ENCODE results near the gene ZNF385D.

Gene ZNF385D, protein sequence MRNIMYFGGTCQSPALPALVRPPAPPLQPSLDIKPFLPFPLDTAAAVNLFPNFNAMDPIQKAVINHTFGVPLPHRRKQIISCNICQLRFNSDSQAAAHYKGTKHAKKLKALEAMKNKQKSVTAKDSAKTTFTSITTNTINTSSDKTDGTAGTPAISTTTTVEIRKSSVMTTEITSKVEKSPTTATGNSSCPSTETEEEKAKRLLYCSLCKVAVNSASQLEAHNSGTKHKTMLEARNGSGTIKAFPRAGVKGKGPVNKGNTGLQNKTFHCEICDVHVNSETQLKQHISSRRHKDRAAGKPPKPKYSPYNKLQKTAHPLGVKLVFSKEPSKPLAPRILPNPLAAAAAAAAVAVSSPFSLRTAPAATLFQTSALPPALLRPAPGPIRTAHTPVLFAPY

DNA sequence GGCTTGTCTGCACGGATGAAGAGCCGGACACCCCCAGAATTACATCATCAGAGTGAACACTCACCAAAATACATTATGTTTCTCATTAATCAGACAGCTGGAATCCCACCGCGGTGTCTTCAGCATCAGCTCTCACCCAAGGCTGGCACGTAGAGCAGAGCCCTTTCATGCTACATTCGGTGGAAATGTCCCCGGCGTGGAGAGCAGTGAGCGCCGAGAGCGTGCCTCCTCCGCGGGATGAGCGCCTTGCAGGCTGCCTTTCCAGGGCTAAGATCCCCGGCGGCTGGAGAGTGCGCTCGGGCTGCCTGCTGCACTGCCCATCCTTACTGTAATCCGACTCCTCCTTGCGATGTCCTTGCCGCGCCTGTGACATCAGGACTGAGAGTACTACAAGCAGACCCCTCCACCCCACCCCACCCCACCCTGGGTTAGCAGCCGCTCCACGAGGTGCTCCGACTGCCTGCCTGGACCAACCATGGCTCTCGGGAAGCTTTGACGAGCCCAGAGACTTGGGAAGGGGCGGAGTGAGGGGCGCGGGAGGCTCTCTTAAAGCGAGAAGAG, at the start of gene ZNF385D:
ZNF385D (minus strand) TSS at position 380 of the 561 bp plus-strand sequence; CDS start at position 86, 294 bp downstream.
- no peak for DNase-seq

DNA sequence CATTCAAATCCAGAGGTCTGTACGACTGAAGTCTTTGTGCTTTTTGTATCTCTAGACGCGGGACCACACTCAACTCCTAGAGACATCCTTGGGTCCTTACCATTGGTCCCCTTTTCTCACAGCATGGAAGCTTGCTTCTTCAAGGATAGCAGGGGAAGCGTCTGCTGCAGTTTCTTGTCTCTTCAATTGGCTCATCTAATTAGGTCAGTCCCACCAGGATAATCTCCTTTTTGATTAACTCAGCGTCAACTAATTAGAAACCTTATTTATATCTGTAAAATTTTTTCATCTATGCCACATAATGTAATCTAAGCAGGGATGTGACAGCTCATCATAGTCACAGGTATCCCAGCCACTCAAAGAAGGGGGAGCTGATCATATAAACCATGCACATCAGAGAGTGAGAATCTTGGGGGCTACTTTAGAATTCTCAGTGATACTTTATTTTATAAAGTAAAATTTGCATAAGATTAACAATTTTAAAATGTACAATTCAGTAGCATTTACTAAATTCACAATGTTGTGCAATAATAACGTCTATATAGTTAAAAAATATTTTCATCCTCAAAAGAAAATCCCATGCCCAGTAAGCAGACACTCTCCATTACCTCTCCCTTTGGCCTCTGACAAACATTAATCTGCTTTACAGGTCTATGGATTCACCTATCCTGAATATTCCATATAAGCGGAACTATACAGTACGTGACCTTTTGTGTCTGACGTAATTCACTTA, 47.5 kb upstream of the ZNF385D start:
- DNase-seq = no peak

DNA sequence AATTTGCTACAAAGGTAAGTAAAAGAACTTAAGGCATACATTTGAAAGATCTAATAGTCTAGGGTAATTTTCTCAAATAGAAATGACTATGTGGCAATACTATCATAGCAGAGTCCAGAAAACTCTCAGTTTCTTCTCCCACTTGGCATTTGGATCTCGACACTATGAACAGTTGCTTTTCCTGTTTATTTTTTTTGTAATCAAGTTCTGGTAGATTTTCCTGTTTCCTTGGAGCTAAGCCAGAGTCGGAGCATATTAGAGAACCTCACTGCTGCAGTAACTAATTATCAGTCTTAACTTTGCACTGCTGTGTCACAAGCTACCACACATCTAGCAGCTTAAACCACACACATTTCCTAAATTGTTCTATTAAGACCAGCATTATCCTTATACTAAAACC, 44.9 kb upstream of the ZNF385D start:
- DNase-seq = no peak

DNA sequence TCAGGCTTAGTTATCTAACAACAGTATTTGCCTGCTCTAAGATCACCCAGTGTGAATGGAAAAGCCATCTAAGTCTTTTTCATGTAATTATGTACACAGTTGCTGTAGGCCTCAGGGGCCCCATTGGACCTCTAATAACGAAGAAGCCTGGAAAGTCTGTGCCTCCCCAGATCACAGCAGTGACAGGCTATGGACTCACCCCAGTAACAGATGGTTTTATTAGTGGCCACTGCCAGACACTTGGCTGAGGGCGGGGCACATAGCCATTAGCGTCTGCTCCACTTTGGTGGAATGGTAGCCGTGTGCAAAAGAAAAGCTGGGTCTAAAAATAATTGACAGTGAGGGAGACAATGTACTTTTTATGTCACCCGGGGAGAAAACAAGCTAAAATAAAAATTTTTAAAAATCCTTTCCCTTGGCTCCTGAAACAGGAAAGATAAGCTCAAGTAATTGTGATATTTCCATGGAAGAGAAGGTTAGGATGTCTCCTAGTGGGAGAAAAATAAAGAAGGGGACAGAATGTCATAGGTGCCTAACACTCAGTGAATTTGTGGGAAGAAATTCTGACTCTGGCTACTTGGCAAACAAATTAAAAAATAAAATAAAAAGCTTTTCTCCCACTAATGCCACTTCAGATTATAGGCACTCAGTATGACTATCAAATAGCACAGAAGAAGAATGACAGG, 44.3 kb upstream of the ZNF385D start:
- no peak for DNase-seq

DNA sequence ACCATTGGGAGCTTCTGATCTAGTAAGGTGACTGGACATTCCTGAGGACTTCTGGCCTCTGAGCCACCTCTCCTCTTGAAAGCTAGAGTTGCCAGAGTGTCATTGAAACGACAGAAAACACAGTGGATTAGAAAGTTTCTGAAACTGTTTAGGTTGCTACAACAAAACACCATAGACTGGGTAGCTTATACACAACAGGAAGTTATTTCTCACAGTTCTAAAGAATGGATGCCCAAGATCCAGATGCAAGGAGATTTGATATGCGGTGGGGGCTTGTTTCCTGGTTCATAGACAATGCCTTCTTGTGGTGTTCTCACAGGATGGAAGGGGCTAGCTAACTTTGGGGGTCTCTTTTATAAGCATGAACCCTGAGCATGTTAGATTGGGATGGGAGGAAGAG, 43.3 kb upstream of the ZNF385D start:
- no peak for DNase-seq

DNA sequence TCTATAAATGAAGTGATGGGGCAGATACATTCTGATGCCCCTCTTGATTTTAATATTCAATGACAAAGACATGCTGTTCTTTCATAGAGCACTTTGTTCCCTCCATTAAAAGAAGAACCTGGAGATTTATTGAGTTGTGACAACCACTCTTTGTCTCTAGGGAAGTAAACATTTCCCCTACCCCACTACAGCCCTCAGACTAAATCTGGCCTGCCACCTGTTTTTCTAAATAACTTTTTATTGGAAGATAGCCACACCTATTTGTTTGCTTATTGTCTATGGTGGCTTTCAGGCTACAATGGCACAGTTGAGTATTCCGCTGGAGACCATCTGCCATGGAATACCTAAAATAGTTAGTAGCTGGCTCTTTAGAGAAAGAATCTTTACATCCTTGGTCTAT, 41.2 kb upstream of the ZNF385D start:
- DNase-seq = no peak

DNA sequence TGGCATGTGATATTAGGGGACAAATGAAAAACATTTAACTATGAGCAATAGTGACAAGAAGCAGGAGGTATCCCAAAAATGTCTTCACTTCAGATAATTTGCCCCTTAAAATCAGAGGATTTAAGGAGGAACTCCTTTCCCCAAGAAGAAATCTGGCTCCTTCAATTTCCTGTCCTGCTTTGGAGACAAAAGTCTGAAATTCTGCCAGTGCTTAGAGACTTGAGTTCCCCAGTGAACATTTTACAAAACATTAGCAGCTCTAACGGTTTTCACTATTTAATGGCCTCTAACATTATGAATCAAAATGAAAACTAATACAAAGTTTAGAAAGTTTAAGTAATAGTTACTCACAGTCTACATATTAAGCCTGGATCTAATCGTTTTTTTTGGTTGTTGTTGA, 40.3 kb upstream of the ZNF385D start:
- no peak for DNase-seq

DNA sequence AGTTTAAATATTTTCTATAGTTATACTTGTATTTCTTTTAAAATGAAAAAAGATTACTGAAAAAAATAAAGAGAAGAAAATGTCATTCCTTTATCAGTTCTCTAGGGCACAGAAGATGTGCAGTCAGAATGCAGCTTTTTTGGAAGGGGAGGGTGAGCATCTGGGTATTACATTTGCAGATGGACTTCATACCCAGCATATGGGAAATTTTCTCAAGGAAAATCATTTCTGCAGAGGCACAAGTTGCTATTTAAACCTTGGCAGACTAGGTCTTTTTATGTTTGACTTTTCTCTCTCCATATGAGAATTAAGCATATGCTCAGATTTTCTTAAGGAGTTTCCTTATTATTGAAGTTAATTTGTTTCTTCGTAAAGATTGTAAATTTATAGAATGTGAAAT, 39.5 kb upstream of the ZNF385D start:
- DNase-seq = no peak

DNA sequence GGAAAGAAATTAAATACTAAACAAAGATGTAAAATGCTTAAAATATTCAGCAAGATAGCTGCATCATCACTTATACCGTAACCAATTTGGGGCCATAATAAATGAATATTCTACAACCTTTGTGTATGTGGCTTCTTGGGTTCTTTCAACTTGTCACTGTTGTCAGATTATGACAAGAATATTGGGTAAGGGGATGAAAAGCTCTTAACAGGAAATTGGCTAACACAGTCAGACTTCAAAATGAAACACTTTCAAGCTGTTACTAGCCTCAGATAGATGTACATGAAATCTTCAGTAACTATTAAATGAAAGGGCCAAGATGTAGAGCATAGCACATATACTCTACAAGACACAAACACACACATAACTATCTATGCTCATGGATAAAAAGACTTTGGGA, 38.7 kb upstream of the ZNF385D start:
- DNase-seq = no peak

DNA sequence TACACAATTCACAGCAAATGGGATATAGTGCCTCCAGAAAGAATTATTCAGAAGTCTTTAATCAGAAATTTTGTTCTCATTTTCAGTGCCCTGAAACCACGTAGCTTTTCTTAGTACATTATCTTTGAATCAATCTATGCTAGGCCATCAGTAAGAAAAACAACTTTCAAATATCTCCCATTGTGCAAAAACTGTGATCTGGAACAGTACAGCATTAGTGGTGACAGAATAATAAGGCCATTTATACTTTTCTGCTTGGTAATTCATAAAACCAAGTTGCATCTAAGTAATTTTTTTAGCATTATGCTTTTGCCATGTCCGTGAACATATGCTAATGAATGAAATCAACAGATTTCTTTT, 35.4 kb upstream of the ZNF385D start:
- no peak for DNase-seq

DNA sequence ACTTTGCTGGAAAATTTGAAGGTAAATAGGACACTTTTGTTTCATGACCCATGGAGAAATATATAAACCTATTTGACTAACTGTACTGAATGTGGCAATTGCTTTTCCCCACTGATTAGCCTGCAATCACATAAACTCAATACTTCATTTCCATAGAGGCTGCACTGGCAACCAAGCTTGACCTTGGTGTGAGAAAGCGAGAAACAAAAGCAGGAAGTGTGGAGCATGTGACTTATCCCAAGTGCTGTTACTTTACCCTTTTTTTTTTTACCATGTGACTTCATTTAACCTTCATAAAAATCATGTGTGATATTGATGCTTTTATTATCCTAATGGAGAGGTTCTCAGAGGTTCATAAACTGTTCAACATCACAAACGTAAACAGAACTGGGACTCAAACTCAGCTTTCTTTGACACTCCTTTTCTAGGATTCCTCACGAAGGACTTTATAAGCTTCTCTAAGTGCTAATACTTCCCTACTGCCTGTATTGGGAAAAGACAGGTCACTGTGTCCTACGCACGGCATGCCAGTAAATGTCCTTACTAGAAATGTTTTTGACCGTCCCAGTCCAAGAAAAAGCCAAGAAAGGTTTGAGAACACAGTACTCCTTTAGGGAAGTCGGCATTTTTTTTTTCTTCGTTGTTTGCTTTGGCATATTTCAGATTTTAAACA, 34.9 kb upstream of the ZNF385D start:
- no peak for DNase-seq

DNA sequence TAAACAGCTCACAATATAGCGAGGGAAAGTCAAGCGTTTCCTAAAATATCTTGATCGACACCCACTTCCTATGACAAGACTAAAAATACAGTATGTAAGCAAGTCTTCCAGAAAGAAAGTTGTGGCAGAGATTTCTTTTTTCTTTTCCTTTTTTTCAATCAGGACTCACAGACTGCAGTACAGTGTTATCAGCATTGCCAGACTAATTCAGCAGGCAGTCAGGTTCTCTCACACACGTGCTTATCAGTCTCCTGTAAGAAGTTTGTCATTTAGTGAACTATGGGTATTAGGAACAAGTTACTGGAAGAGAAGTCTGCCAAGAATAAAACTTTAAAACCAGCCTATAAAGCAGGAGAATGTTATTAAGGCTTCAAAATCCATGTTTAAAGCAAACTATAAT, 32.8 kb upstream of the ZNF385D start:
- DNase-seq = no peak

DNA sequence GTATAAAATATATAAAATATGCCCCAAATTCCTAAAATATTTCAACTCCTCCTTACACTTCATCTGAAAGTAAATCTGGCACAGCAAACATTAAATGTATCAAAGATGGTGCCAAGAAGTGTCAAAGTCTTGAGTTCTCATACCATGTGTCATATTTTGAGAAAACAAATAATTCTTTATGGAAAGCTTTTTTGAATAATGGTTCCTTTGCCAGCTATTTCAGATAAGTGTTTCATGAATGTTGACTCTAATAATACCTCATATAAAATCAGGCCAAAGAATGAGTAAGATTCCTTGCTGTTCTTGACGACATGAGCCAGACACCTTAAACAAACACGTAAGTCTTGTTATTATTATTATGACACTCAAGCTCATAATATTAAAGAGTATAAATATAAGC, 30.3 kb upstream of the ZNF385D start:
- no peak for DNase-seq

DNA sequence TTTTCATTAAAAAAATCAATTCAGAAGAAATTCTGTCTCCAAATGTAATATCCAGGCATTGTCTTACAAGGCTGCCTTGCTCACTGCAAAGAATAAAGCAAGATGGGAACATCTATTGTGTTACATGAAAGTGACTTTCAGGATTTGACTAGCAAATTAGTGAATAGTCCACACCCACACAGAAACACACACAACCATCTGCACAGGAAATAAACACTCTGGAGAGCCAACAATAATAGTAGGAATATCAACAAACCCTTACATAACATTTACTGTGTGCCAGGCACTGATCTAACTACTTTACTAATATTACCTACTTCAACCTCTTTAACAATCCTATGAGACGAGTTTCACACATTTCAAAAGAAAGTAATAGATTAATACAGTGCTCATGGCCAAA, 28.9 kb upstream of the ZNF385D start:
- no peak for DNase-seq

DNA sequence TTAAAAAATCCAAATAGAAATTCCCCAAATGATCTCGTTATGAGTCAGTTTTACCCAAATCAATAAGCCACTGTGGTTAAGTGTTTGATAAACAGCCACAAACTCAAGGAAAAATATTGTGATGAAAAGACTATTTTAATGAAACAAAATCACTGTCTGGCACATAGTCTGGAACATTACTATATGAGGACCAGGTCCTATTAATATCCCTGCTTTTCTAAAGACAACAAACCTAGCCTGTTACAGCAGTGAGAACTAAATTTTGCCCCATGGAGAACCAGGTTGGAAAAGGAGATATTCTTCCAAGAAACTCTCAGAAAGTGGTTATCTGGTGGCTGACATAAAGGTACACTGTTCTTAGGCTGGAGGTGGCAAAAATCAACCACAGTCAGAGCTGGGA, 27.7 kb upstream of the ZNF385D start:
- no peak for DNase-seq

DNA sequence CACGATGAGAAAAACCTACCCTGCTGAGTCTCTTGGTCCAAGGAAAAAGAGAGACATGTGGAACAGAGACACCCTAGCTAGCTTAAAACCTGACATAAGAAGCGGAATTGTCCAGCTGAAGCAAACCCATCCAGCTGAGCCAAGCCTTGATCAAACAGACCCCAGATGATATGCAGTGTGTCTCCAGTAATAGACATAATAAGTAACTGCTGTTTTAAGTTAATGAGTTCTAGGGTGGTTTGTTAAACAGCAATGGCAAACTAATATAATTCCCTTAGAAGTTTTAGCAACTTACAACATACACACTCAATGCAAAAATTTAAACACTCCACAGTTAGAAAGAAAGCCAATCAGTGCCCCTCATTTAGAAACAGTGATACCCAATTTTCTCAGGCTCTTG, 26.8 kb upstream of the ZNF385D start:
- DNase-seq = no peak

DNA sequence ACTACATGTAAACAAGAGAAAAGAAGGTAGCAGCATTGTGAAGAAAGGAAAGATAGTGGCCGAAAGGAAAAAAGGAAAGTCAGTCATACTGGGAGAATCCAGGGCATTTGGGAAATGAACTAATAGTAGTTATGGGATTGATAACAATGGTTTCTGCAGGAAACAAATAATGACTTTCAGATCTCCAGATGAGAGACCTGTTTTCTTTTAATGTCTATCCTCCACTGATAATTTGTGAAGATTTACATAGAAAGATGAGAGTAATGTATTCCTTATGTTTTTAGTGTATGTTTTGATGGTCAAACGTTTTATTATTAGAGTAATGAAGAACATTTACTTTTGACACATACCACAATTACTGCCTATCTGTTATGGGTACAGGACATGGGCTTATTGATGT, 15.0 kb upstream of the ZNF385D start:
- no peak for DNase-seq

DNA sequence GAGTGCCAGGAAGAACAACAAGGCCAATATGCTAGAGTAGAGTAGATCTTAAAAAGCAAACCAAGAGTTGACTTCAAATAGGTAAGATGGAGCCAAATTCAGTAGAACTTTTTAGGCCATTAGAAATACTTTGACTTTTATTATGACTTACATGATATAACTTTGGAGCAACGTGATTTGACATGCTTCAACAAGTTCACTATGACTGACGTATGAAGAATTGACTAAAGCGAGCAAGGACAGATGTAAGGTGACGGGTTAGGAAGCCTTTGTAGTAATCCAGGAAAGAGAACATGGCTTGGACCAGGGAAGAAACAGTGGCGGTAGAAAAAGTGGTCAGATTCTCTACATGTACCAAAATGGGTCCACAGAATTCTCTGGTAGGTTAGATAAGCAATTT, 4.9 kb upstream of the ZNF385D start:
- DNase-seq = no peak

DNA sequence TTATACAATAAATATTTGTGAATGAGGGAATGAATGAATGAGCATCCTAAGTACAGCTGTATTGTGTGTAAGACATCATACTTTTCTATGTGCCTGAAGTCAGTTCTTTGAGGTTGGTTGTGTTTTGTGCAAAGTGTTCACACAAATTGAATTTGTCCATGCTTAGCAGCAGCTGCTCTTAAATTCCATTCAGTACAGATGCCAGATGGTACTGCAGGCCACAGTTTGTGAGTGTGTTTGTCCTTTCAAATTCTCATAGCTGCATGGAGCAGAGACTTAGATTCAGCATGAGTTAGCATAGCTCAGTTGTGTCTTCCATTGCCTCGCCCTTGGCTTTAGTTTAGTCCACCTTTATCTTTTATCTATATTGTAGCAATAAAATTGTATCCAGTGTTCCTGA, 3.8 kb upstream of the ZNF385D start:
- no peak for DNase-seq

DNA sequence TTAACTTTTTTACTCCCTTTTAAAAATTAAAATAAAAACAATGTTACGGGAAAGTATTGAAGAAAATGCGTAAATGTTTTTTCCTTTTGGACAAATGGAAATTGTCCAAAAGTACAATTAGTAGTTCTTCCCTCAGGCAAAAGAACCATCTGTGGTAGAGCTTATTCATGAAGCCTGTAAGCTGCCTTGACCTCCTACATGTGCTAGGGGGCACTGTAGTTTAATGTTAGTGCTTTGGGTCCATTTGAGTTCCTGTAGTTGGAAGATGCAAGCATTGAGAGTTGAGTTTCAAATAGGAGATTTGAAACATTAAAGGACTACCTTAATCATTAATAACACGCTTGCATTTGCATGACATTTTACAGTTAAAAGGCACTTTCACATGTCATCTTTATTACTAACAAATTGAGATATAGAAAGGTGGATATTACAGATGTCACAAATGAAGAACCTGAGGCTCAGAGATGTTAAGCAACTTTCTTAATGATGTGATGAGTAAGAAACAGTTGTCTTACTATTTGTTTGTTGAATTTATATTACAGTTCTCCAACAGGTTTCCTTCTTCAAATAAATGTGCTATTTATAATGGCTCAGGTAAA, 1.8 kb upstream of the ZNF385D start:
- DNase-seq = peak; percentile 74 to 75

DNA sequence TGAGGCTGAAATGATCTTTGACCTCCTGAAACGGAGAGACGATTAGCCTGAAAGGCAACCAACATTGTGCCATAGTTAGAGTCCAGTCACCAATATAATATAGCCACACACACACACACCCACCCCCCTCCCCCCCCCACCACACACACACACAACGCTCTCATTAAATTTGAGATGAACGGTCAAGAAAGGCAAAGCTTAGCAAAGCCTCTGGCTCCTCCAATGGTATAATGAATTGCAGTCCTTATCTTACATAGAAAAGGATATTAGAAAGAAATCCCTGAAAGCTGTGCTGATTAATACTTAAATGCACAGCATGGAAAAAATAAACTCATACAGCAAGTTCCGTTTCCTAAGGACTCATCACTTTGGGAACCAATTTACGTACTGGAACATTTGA, 876 bp upstream of the ZNF385D start:
- DNase-seq = no peak

DNA sequence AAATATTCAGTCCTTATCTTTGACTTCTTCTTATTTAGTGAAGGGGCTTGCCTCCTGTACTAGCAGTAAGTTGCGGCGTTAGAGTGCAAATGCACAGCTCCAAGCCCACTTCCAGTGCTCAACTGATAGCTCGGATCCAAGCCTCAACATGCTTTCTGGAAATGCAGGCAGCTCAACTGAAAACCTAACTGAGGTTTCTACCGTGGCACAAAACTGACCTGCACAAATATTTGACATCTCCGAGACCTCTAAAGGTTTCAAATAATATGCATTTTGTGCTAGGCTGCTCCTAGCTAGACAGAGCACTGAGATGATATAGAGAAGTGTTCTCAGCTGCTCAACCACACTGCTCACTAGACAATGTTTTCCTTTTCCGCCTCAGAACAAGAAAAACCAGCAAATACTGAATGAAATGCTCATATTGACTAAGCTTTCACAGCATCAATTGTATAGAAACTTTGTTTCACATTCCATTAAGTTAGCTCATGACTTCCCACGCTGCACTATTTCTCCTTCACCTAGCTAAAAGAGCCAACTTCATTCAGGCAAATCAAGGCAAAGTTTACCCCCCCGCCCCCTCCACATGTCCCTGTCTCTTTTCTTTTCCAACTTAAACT, 822 bp downstream of the ZNF385D start:
- no peak for DNase-seq
